HG02973 (cell line): ENCODE measurements around the gene HLCS.

Source experiments
- ATAC-seq: cut with Tn5 transposase; IDR thresholded peaks from one replicate; pipeline ENCODE4 v1.9.1; 2021; ENCODE audit warnings: moderate library complexity; ENCODE audit not compliant: unreplicated experiment

The HLCS gene

GRCh38 chr21:36728371-36729111 is 237.9 kb downstream of the HLCS start:
- no peak for ATAC-seq

DNA sequence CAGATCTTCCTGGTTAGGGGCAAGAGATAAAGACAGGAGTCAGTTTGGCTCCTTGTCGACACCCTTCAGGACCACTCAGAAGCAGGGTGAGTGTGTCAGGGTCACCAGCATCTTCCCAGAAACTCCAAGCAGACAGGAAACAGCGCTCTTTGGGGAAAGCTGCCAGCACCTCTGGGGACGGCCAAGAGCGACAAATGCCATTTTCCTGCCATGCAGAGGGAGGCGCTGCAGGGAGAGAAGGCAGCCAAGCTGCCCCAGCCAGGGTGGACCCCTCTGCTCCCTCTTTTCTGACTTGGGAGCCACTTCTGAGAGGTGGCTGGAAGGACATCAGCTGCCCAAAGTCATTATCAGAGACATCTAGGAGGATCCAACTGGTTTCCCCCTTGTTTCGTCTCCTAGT is 238.6 kb downstream of the HLCS start:
- no peak for ATAC-seq

GRCh38 chr21:36725793-36726386 is 240.6 kb downstream of the HLCS start:
- ATAC-seq = no peak

DNA sequence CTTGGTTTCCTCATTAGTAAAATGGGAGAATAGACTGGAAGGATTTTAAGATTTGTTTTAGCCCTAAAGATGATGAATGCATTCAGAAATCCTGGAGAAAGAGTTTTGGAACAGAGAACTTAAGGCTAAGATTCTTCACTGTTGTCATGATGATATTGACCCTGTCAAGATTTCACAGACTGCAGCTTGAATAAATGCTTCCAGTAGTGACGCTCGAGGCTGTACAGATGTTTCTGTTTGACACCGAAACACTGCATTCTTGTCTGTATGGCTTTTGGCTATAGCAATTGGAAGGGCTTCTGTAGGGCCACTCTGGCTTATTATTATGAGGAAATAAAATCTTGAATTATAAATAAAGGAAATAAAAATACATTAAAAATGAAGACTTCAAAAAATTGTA is 241.8 kb downstream of the HLCS start:
- ATAC-seq = no peak

DNA sequence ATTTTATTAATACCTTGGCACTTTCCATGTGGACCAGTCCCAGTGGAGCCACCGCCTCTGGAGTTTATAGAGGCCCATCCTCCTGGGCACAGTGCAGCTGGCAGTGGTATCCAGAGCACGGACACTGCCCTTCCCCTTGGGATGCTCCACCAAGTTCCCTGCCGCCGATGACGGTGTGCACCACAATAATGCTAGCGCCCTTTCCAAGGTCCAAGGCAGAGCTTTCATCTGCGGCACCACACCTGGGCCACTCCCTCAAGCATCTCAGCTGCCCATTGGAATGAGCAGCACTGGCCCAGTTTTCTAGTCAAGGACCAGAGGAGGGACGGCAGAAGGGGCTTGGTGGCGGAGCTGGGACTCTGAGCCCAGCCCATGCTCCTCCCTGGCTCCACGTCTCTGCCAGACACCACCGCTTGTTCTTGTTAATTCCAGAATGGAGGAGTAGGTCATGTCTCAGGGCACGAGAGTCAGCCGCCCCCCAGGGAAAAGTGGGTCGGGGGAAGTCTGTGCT is 243.0 kb downstream of the HLCS start:
- no peak for ATAC-seq

DNA sequence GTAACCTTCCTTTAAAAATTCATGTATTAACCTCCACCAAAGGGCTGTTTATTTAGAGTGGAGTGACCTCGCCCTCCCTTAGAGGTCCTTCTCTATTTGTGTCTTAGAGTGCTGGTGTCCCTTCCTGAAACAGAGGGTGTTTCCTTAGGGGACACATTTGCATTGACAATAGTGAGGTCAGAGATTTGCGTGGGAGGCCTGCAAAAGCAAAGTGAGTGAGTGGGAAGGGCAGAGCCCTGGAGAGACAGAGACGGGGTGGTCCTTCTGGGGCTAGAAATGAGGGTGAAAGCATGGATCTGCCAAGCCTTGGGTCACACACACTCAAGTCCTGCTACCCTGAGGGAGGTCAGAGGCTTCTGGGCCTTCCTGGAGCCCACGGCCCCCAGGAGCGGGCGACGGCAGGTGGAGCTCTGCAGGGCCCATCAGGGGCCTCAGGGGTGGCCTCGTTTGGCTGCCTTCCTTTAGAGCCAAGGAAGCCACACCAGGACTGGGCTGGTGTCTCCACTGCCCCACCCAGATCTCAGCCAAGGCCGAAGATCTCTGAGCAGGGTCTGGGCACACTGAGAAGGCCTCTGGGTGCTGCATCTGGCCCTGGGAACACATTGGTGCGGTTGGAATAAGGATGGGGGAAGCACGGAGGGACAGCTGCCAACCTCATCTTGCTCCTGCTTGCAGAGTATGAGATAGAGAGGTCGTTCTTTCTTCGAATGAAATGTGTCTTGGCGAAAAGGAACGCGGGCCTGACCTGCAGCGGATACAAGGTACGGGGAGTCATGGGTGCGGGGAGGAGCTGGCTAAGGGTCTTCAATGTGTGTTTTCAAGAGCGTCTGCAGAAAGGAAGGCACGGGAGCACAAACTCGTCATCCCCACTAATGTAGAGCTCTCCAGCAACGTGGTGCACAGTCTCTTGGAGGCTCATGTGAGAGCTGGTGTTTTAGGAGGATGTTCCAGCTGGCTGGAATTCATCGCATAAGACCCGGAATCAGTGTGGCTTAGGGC is 243.8 kb downstream of the HLCS start:
- no peak for ATAC-seq

DNA sequence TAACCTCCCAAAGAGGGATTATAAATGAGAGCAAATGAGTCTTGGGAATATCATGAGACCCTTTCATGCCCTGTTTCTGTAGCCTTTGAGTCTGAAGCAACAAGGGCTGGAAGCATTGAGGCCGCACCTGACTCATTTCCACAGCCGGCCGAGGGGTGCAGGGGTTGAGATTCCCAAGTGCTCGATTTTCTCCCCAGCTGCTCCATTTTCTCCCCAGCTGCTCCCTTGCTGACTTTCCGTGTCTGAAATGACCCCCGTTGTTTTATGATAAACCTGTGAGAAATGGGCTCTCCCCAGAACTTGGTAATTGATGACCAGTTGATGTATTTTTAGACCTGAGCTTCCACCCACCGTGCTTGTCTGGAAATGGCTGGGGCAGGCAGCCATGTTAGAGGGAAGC is 244.7 kb downstream of the HLCS start:
- no peak for ATAC-seq

- no peak for ATAC-seq
Measured at GRCh38 chr21:36719614-36720013, 246.9 kb downstream of the HLCS start.

DNA sequence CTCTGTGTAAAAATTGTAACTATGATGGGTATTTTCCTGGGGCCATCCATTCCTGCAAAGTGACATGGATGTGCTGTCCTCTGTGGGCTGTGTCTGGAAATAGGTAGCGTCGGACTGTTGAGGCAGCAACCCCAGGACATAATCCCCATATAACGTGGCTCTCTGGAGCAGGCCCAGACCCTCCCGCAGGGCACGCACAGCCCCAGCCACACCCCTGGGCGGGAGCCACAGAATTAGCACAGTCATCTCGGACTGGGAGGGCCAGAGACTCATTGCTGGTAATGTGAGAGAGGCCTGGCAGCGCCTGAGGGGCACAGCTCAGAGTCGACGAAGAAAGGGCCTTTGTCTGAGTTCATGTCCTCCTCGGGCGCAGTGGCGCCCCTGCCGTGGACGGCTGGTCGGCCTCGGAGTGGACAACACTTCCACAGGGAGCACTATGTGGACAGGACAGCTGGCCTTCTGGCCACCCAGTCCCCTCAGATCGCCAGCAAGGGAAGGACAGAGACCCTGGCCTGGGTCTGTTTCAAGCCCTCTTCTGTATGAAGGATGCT is 247.4 kb downstream of the HLCS start:
- no peak for ATAC-seq

DNA sequence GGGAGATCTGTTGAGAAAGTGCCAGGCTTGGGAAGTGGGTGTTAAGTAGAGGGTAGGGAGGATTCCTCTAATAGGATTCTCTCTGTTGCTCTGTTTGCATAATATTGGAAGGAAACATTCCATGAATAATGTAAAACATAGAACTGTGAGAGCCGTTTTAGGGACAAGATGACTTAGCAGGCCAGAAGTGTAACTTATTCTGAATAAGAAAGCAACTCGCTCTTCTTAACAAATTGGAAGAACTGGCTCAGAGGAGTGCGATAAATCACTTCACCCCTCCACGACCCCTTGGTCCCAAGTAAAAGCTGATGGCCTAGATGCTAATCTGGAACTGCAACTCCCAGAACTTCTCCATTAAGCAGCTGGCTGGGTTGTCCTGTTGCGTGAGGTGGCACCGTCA is 248.5 kb downstream of the HLCS start:
- ATAC-seq = no peak

GRCh38 chr21:36716836-36717235 is 249.6 kb downstream of the HLCS start:
- no peak for ATAC-seq

DNA sequence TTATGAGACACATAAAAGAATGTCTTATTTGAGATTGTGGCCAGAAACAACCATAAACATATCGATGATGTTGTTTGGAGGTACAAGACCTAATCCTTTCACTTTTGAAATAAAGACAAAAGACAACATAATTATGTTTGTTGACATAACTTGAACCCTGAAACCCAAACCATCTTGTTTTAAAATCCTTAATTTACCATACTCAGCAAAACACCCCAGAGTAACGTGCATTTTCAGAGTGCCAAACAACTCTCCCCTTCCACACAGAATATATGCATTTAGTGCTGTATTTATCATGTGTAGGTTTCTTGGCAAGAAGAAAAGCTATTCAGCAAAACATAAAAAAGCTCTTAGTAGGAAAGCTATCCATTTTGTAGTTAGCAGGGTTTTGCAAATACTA is 250.1 kb downstream of the HLCS start:
- no peak for ATAC-seq

- no peak for ATAC-seq
Measured at GRCh38 chr21:36713746-36714145, 252.7 kb downstream of the HLCS start.

GRCh38 chr21:36710729-36711048 is 255.8 kb downstream of the HLCS start:
- no peak for ATAC-seq

- no peak for ATAC-seq
Measured at GRCh38 chr21:36709868-36710728, 256.4 kb downstream of the HLCS start.

- ATAC-seq = no peak
Measured at GRCh38 chr21:36709030-36709867, 257.2 kb downstream of the HLCS start.

DNA sequence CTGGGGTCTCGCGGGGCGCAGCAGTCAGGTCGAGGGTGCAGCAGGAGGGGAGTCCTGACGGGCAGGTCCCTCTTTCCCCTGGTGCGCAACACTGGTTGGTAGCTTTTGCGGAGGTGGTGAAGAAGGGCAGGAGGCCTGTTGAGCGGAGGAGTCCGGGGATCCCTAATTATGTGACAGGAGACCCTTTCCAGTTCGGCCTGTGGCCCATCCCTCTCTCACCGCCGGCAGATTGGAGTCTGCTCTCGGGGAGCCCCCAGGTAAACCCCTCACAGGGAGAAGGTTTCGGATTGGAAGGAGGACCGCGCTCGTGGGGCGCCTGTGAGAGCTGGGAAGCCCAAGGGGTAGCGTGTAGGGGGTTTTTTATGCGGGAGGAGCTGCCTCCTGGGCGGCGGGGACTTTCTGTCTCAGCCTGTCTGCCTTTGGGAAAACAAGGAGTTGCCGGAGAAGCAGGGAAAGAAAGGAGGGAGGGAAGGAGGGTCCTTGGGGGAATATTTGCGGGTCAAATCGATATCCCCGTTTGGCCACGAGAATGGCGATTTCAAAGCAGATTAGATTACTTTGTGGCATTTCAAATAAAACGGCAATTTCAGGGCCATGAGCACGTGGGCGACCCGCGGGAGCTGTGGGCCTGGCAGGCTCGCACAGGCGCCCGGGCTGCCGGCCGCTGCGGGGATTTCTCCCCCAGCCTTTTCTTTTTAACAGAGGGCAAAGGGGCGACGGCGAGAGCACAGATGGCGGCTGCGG is 258.0 kb downstream of the HLCS start:
- ATAC-seq = no peak

DNA sequence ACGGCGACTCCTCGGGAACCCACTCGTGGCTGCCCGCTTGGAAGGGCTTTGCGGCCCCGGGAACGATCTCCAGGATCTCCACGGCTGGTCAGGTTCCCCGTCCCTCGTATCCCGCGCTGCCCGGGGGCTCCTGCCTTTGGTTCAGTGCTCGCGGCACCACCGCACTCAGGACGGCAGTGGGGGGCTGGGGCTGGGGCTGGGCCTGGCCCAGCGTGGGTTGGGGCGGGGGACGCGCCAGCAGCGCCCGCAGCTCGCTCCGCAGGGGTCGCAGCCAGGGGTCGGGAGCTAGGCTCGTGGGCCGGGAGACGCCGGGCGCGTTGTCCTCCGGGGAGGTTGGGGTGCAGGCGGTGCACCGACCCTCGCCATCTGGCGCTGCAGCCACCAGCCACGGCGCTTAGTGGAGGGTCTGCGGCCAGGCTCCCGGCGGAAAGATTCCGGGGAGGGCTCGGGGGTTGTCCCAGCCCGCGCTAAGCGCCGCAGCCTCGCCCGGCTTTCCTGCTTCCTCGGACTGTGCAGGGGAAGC is 258.6 kb downstream of the HLCS start:
- no peak for ATAC-seq
